Renal pelvis (tissue), 4 donors: ENCODE results near the gene ADCY7. TPM values are rescaled to one million over a fixed set of nuclear protein-coding genes. Genes with fewer than 3 reads are reported as not detected.
"Not testable (repeated sequence)": the region's sequence is repeated elsewhere in the genome, so short reads cannot be mapped to it uniquely, and the experiment has no call there.

ENCODE experiments used
- DNase-seq: peaks from one replicate; pipeline ENCODE4 v3.0.0-alpha.2; 2013
- polyA plus RNA-seq, 3 donors: library from polyadenylated mRNA; unstranded; fragments of 120-200 nt; gene quantifications; one replicate each; pipeline ENCODE4 v1.2.1, GENCODE V29; 2013; ENCODE audit not compliant: insufficient read length in 3 of 3

ADCY7 gene
- polyA plus RNA-seq, 3 donors, result 8.1 to 9.3 (median 8.2) TPM

- DNase-seq, result no peak
These were observed 65.2 kb downstream of the ADCY7 start for GRCh38 chr16:50331570-50331969.

GRCh38 chr16:50332599-50332998 lies 66.2 kb downstream of the ADCY7 start:
- no peak for DNase-seq

GRCh38 chr16:50334106-50334975 lies 68.0 kb downstream of the ADCY7 start:
- DNase-seq, result no peak

GRCh38 chr16:50335196-50335958 lies 69.0 kb downstream of the ADCY7 start:
- no peak for DNase-seq

- no peak for DNase-seq
These were observed 70.5 kb downstream of the ADCY7 start for GRCh38 chr16:50336884-50337283.

GRCh38 chr16:50338371-50339231 lies 72.2 kb downstream of the ADCY7 start:
- no peak for DNase-seq

GRCh38 chr16:50340578-50340977 lies 74.2 kb downstream of the ADCY7 start:
- no peak for DNase-seq

- DNase-seq, result not testable (repeated sequence)
These were observed 77.2 kb downstream of the ADCY7 start for GRCh38 chr16:50343566-50343965.

- DNase-seq, result not testable (repeated sequence)
These were observed 78.9 kb downstream of the ADCY7 start for GRCh38 chr16:50345210-50345609.

- DNase-seq, result no peak
These were observed 84.8 kb downstream of the ADCY7 start for GRCh38 chr16:50351116-50351515.

GRCh38 chr16:50351952-50352351 lies 85.6 kb downstream of the ADCY7 start:
- no peak for DNase-seq

- DNase-seq, result no peak
These were observed 87.7 kb downstream of the ADCY7 start for GRCh38 chr16:50354082-50354481.

GRCh38 chr16:50354629-50355456 lies 88.5 kb downstream of the ADCY7 start:
- DNase-seq, result peak; percentile 7

- DNase-seq, result no peak
These were observed 93.3 kb downstream of the ADCY7 start for GRCh38 chr16:50359626-50360025.

- no peak for DNase-seq
These were observed 93.9 kb downstream of the ADCY7 start for GRCh38 chr16:50360033-50360778.

- no peak for DNase-seq
These were observed 94.4 kb downstream of the ADCY7 start for GRCh38 chr16:50360779-50361178.

GRCh38 chr16:50363656-50364055 lies 97.3 kb downstream of the ADCY7 start:
- DNase-seq, result no peak

GRCh38 chr16:50365791-50366575 lies 99.6 kb downstream of the ADCY7 start:
- DNase-seq, result no peak
